Frontal cortex (tissue), 1 donor: ENCODE measurements around the gene MTO1. TPM values are rescaled to one million over a fixed set of nuclear protein-coding genes. Genes with fewer than 3 reads are reported as not detected.

Experiments
- small RNA-seq: library from RNA; depleted of rRNA; stranded (forward); fragments of <200 nt; gene quantifications from one replicate; pipeline ENCODE3, GENCODE V24; 2014
- total RNA-seq: library from RNA; depleted of rRNA; stranded (reverse); fragments of >200 nt; gene quantifications from one replicate; pipeline ENCODE4 v1.2.3, GENCODE V29; 2014

Gene MTO1
- total RNA-seq, 1 donor from 2014 or later, result 19.6 TPM

Small RNA genes within 50 kb of the gene (small RNA-seq; reads per million reads assigned to genes)
- not detected for gene AL603910.2
- not detected for gene RN7SL827P
- not detected for gene RNU6-975P

Other genes starting within 250 kb of the MTO1 start
- gene KHDC1L, start 236.2 kb upstream of the MTO1 start, total RNA-seq, result 1.2 TPM
- gene KHDC1, start 198.5 kb upstream of the MTO1 start, total RNA-seq, result 2.9 TPM
- gene DPPA5, start 107.5 kb upstream of the MTO1 start, total RNA-seq, result not detected
- gene KHDC3L, start 99.1 kb upstream of the MTO1 start, total RNA-seq, result 0.41 TPM
- not detected for gene OOEP, start 91.8 kb upstream of the MTO1 start, total RNA-seq
- gene DDX43, start 66.9 kb upstream of the MTO1 start, total RNA-seq, result 0.41 TPM
- 1.2 TPM for gene CGAS, start 9.4 kb upstream of the MTO1 start, total RNA-seq
- gene EEF1A1, start 59.3 kb downstream of the MTO1 start, total RNA-seq, result 20,614 TPM
- 29.8 TPM for gene SLC17A5, start 192.3 kb downstream of the MTO1 start, total RNA-seq
- gene CD109, start 234.5 kb downstream of the MTO1 start, total RNA-seq, result 1.6 TPM